GM23338 (cell line): ENCODE data around the gene CSF2RB. TPM values are rescaled to one million over a fixed set of nuclear protein-coding genes. Genes with fewer than 3 reads are reported as not detected.

Experiments
- ATAC-seq: fragments of 200-7000 bp; cut with Tn5 transposase; 3 replicates; pipeline ENCODE4 v1.9.1; 2020
- DNase-seq: peaks from one replicate; pipeline ENCODE4 v3.0.0-alpha.2; 2015; ENCODE audit warnings: low spot score
- H2AFZ ChIP-seq: fragments of 200-600 bp; sonication (generic); 2 replicates; pipeline ENCODE4 v1.8.0; 2016; ENCODE audit warnings: antibody characterized with exemption, mild to moderate bottlenecking, moderate library complexity
- H3F3A ChIP-seq: fragments of 200-600 bp; sonication (generic); replicated peaks from 2 replicates; pipeline ENCODE4 v1.8.0; 2017; ENCODE audit warnings: antibody characterized with exemption, mixed run types, low read depth
- H3K27ac ChIP-seq: fragments of 200-600 bp; sonication (generic); 2 replicates; pipeline ENCODE4 v1.6.1; 2016; ENCODE audit warnings: low read depth
- H3K27me3 ChIP-seq: fragments of 200-600 bp; sonication (generic); 2 replicates; pipeline ENCODE4 v1.8.0; 2016; ENCODE audit warnings: mild to moderate bottlenecking, mixed run types, moderate library complexity; ENCODE audit not compliant: insufficient read depth
- H3K36me3 ChIP-seq: fragments of 200-600 bp; sonication (generic); 2 replicates; pipeline ENCODE4 v1.8.0; 2016; ENCODE audit warnings: mild to moderate bottlenecking; ENCODE audit not compliant: insufficient read depth
- H3K4me1 ChIP-seq: fragments of 200-600 bp; sonication (generic); 2 replicates; pipeline ENCODE4 v1.8.0; 2016; ENCODE audit warnings: mild to moderate bottlenecking, moderate library complexity; ENCODE audit not compliant: insufficient read depth
- H3K4me2 ChIP-seq: fragments of 200-600 bp; sonication (generic); 2 replicates; pipeline ENCODE4 v1.7.1; 2017; ENCODE audit warnings: mixed run types
- H3K4me3 ChIP-seq: fragments of 200-600 bp; sonication (generic); 2 replicates; pipeline ENCODE4 v1.6.1; 2016; ENCODE audit warnings: mixed run types
- H3K79me2 ChIP-seq: fragments of 200-600 bp; sonication (generic); replicated peaks from 2 replicates; pipeline ENCODE4 v1.8.0; 2017; ENCODE audit warnings: mild to moderate bottlenecking; ENCODE audit not compliant: insufficient read depth
- H3K9me2 ChIP-seq: fragments of 200-600 bp; sonication (generic); 2 replicates; pipeline ENCODE4 v1.8.0; 2017; ENCODE audit not compliant: insufficient read depth
- H4K20me1 ChIP-seq: fragments of 200-600 bp; sonication (generic); replicated peaks from 2 replicates; pipeline ENCODE4 v1.8.0; 2017; ENCODE audit warnings: mild to moderate bottlenecking; ENCODE audit not compliant: insufficient read depth
- H3K27ac Mint-ChIP-seq: 2 replicates; pipeline ENCODE4 v1.8.0; 2020; ENCODE audit warnings: inconsistent platforms, mild to moderate bottlenecking, moderate library complexity, mixed read lengths
- H3K27me3 Mint-ChIP-seq: 3 replicates; pipeline ENCODE4 v1.8.0; 2022; ENCODE audit warnings: low read depth, mild to moderate bottlenecking, moderate library complexity, mixed read lengths, inconsistent platforms; ENCODE audit not compliant: insufficient read depth, poor library complexity
- H3K36me3 Mint-ChIP-seq: 3 replicates; pipeline ENCODE4 v1.8.0; 2021; ENCODE audit warnings: low read depth, mild to moderate bottlenecking, inconsistent platforms, moderate library complexity, mixed read lengths
- H3K4me1 Mint-ChIP-seq: 3 replicates; pipeline ENCODE4 v1.8.0; 2020; ENCODE audit warnings: mild to moderate bottlenecking, inconsistent platforms, mixed read lengths
- H3K4me3 Mint-ChIP-seq: 3 replicates; pipeline ENCODE4 v1.8.0; 2021; ENCODE audit warnings: moderate library complexity, mild to moderate bottlenecking, inconsistent platforms, mixed read lengths
- H3K9me3 Mint-ChIP-seq: 3 replicates; pipeline ENCODE4 v1.8.0; 2020; ENCODE audit warnings: moderate library complexity, mild to moderate bottlenecking, inconsistent platforms, mixed read lengths
- CREB1 ChIP-seq: fragments of 250-450 bp; sonication (Bioruptor Pico); IDR thresholded peaks from 2 replicates; pipeline ENCODE4 v1.5.0; 2020; ENCODE audit warnings: low read depth, mild to moderate bottlenecking, moderate library complexity
- ETS1 ChIP-seq: IDR thresholded peaks from 2 replicates; pipeline ENCODE4 v1.6.1; 2016; ENCODE audit warnings: antibody characterized with exemption
- NANOG ChIP-seq: IDR thresholded peaks from 2 replicates; pipeline ENCODE4 v1.6.1; 2016; ENCODE audit warnings: antibody characterized with exemption, borderline replicate concordance
- POLR2AphosphoS5 ChIP-seq: IDR thresholded peaks from 2 replicates; pipeline ENCODE4 v1.6.1; 2016; ENCODE audit warnings: antibody characterized with exemption, low read depth
- REST ChIP-seq: IDR thresholded peaks from one replicate; pipeline ENCODE4 v1.6.1; 2018; ENCODE audit warnings: antibody characterized with exemption; ENCODE audit not compliant: unreplicated experiment
- STAT1 ChIP-seq: IDR thresholded peaks from one replicate; pipeline ENCODE4 v1.6.1; 2016; ENCODE audit warnings: antibody characterized with exemption; ENCODE audit not compliant: unreplicated experiment
- ZNF114 ChIP-seq: fragments of 250-450 bp; sonication (Bioruptor Pico); IDR thresholded peaks from 2 replicates; pipeline ENCODE4 v1.5.0; 2020; ENCODE audit warnings: mild to moderate bottlenecking, moderate library complexity
- polyA plus RNA-seq: library from polyadenylated mRNA; unstranded; fragments of >200 nt; fragmentation: Nextera tagmentation; extraction: Ambion mirVana; gene quantifications from 2 replicates; pipeline ENCODE4 v1.2.1, GENCODE V29; 2016
- total RNA-seq: library from RNA; depleted of rRNA; stranded (reverse); fragments of >200 nt; shearing (Covaris generic); gene quantifications from 2 replicates; pipeline ENCODE4 v1.2.3, GENCODE V29; 2014
- TF ChIP-seq, protein P1 (sequence below), 2 experiments: fragments of 200-600 bp in 1 of 2; sonication (generic) in 1 of 2; conservative IDR thresholded peaks; 2 replicates each; pipeline versions ENCODE4 v1.5.1 to v1.6.1; 2016 to 2017; ENCODE audit warnings: antibody characterized with exemption in 2 of 2, low read depth in 2 of 2, mild to moderate bottlenecking in 2 of 2, moderate library complexity in 1 of 2

The CSF2RB gene
- total and polyA plus RNA-seq, 2 experiments from 2014 or later = not detected

DNA sequence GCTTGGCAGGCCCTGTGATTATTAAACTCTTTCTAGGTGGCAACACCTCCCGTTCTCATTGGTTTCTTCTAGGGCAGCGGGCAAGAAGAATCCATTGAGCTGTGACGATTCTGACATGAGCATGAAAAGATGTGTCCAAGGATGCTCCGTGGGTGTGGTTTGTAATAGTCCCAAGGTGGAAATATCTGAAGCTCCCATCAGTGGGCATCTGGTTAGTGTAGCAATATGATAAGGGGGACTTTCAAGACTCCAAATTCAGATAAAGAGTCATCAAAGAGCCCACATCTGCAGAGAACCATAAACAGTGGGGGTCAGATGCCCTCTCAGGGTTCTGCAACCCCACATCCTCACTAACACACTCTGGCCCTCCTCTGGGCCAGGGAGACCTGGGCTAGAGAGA lies 63.2 kb downstream of the CSF2RB start (continued):
- TF ChIP-seq REST (no peak), NANOG (no peak), ZNF114 (CRISPR knock-in tag) (no peak), ETS1 (no peak), POLR2AphosphoS5 (no peak), STAT1 (no peak)
- TF ChIP-seq, protein P1, sequence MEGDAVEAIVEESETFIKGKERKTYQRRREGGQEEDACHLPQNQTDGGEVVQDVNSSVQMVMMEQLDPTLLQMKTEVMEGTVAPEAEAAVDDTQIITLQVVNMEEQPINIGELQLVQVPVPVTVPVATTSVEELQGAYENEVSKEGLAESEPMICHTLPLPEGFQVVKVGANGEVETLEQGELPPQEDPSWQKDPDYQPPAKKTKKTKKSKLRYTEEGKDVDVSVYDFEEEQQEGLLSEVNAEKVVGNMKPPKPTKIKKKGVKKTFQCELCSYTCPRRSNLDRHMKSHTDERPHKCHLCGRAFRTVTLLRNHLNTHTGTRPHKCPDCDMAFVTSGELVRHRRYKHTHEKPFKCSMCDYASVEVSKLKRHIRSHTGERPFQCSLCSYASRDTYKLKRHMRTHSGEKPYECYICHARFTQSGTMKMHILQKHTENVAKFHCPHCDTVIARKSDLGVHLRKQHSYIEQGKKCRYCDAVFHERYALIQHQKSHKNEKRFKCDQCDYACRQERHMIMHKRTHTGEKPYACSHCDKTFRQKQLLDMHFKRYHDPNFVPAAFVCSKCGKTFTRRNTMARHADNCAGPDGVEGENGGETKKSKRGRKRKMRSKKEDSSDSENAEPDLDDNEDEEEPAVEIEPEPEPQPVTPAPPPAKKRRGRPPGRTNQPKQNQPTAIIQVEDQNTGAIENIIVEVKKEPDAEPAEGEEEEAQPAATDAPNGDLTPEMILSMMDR (conservative IDR thresholded peaks at IDR 0.05; ENCODE audit: low read depth in 2 of 2) = no peak

DNA sequence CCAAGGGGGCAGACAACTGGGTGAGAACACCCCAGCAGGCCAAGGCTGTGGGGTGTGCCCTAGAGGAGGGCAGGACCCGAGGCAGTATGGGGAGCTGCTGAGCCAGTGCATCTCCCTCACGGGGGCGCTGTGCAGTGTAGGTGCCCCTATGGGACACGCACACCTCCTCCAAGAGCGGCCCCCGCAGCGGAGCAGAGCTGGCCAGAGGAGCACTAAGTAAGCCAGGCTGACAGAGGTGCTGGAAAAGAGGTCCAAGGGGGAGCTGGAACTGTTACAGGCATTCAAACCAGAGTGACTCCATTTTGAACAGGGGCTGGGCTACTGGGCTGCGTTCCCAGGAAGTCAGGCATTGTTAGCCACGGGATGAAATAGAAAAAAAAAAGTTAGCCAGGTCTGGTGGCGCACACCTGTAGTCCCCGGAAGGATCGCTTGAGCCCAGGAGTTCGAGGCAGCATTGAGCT lies 64.0 kb downstream of the CSF2RB start:
- Histone ChIP-seq H3F3A (no peaks in the 10 kb centered on the region), H3K9me2 (no peaks in the 10 kb centered on the region), H3K27ac (no peak overlapping the region), H3K4me2 (peak overlapping the region; percentile 79), H4K20me1 (no peaks in the 10 kb centered on the region), H3K4me1 (no peaks in the 10 kb centered on the region), H3K27me3 (no peaks in the 10 kb centered on the region), H3K79me2 (no peaks in the 10 kb centered on the region), H3K36me3 (no peaks in the 10 kb centered on the region), H3K4me3 (peak overlapping the region; percentile 55), H2AFZ (peak overlapping the region; percentile 82)
- Mint-ChIP-seq H3K27me3 (peaks cover 3% of the 10 kb centered on the region), H3K4me1 (peaks cover 17% of the 10 kb centered on the region), H3K27ac (peak overlapping the region; percentile 87; the same call in 1 of the 2 replicates), H3K9me3 (no peaks in the 10 kb centered on the region; the same call in 2 of the 3 replicates), H3K4me3 (peak overlapping the region; percentile 75), H3K36me3 (no peaks in the 10 kb centered on the region)
- DNase-seq = peak; percentile 94
- ATAC-seq = peak; percentile 98
- no peak for TF ChIP-seq CREB1 (CRISPR knock-in tag)
- TF ChIP-seq, protein P1 (conservative IDR thresholded peaks at IDR 0.05; ENCODE audit: low read depth in 2 of 2) = peak; percentile 69 to 89
